Measurements from ENCODE around the gene SLC25A10.
A peak's percentile ranks its signal among the peaks of the same experiment; 100 is the strongest.

SLC25A10 gene

GRCh38 chr17:81710514-81711308 is 1.4 kb upstream of the SLC25A10 start:
- Mint-ChIP-seq H3K27ac (peak overlapping the region in 1 of 3 experiments; percentile 35), H3K4me1 (peaks cover 14% of the 10 kb centered on the region), H3K36me3 (ENCODE audit: low read depth) (peaks cover 12% of the 10 kb centered on the region), H3K27me3 (ENCODE audit: low read depth) (peaks cover 16% of the 10 kb centered on the region), H3K4me3 (peak overlapping the region; percentile 65 to 72 (median 69)), H3K9me3 (no peaks in the 10 kb centered on the region)
- no peak for TF ChIP-seq CTCF (IDR thresholded peaks at IDR 0.05; ENCODE audit: unreplicated experiment in 3 of 3)

- Mint-ChIP-seq H3K27ac (peak overlapping the region in 2 of 3 experiments; percentile 39 to 63), H3K9me3 (no peaks in the 10 kb centered on the region), H3K4me3 (peak overlapping the region; percentile 89 to 93 (median 89))
These were observed 452 bp downstream of the SLC25A10 start for GRCh38 chr17:81712468-81713003.

GRCh38 chr17:81713004-81713555 is 996 bp downstream of the SLC25A10 start:
- peak overlapping the region; percentile 89 to 93 (median 89) for H3K4me3 Mint-ChIP-seq
- TF ChIP-seq CTCF (IDR thresholded peaks at IDR 0.05; ENCODE audit: unreplicated experiment in 3 of 3): no peak
- peaks cover 16% of the 10 kb centered on the region for H3K27me3 Mint-ChIP-seq (ENCODE audit: low read depth)

More at GRCh38 chr17:81712468-81713003, 452 bp downstream of the SLC25A10 start:
- no peak for TF ChIP-seq CTCF (IDR thresholded peaks at IDR 0.05; ENCODE audit: unreplicated experiment in 3 of 3)
- Mint-ChIP-seq H3K36me3 (ENCODE audit: low read depth) (no peaks in the 10 kb centered on the region), H3K4me1 (peaks cover 14% of the 10 kb centered on the region), H3K27me3 (ENCODE audit: low read depth) (peaks cover 16% of the 10 kb centered on the region)

GRCh38 chr17:81713556-81714411 is 1.7 kb downstream of the SLC25A10 start:
- no peak for TF ChIP-seq CTCF (IDR thresholded peaks at IDR 0.05; ENCODE audit: unreplicated experiment in 3 of 3)
- H3K27me3 Mint-ChIP-seq (ENCODE audit: low read depth): peaks cover 16% of the 10 kb centered on the region
- H3K4me3 Mint-ChIP-seq: peak overlapping the region; percentile 89 to 93 (median 89)
- peaks cover 14% of the 10 kb centered on the region for H3K4me1 Mint-ChIP-seq
- peak overlapping the region in 2 of 3 experiments; percentile 52 to 63 for H3K27ac Mint-ChIP-seq
- no peaks in the 10 kb centered on the region for H3K36me3 Mint-ChIP-seq (ENCODE audit: low read depth)
- H3K9me3 Mint-ChIP-seq: no peaks in the 10 kb centered on the region

More at GRCh38 chr17:81713004-81713555, 996 bp downstream of the SLC25A10 start:
- Mint-ChIP-seq H3K4me1 (peaks cover 14% of the 10 kb centered on the region), H3K27ac (peak overlapping the region in 2 of 3 experiments; percentile 52 to 63), H3K36me3 (ENCODE audit: low read depth) (no peaks in the 10 kb centered on the region), H3K9me3 (no peaks in the 10 kb centered on the region)

GRCh38 chr17:81714412-81715106 is 2.5 kb downstream of the SLC25A10 start:
- H3K27me3 Mint-ChIP-seq (ENCODE audit: low read depth): peaks cover 16% of the 10 kb centered on the region
- peaks cover 14% of the 10 kb centered on the region for H3K4me1 Mint-ChIP-seq
- no peak overlapping the region for H3K27ac Mint-ChIP-seq
- no peaks in the 10 kb centered on the region for H3K9me3 Mint-ChIP-seq
- H3K4me3 Mint-ChIP-seq: peak overlapping the region; percentile 34 to 93 (median 58)
- H3K36me3 Mint-ChIP-seq (ENCODE audit: low read depth): no peaks in the 10 kb centered on the region
- TF ChIP-seq CTCF (IDR thresholded peaks at IDR 0.05; ENCODE audit: unreplicated experiment in 3 of 3): no peak

Measured in nephron (organoid).